SKM-1 (cell line): Measurements from ENCODE around the gene DOCK9.

Experiments
- DNase-seq: peaks from one replicate; lab custom pipeline; 2025; ENCODE audit not compliant: unreplicated experiment; lab: John Stamatoyannopoulos, UW

DOCK9 gene

GRCh38 chr13:98781470-98781869, 196.4 kb downstream of the DOCK9 start:
- DNase-seq: no peak

- no peak for DNase-seq
These were observed 196.8 kb downstream of the DOCK9 start for GRCh38 chr13:98781045-98781444.

GRCh38 chr13:98780451-98780850, 197.4 kb downstream of the DOCK9 start:
- no peak for DNase-seq

GRCh38 chr13:98779695-98780094, 198.2 kb downstream of the DOCK9 start:
- no peak for DNase-seq

GRCh38 chr13:98778749-98779148, 199.1 kb downstream of the DOCK9 start:
- no peak for DNase-seq

GRCh38 chr13:98776644-98777043, 201.2 kb downstream of the DOCK9 start:
- no peak for DNase-seq

GRCh38 chr13:98775844-98776598, 201.8 kb downstream of the DOCK9 start:
- DNase-seq: no peak

- no peak for DNase-seq
These were observed 202.5 kb downstream of the DOCK9 start for GRCh38 chr13:98775386-98775785.

- no peak for DNase-seq
These were observed 203.1 kb downstream of the DOCK9 start for GRCh38 chr13:98774776-98775175.

- DNase-seq: no peak
These were observed 203.9 kb downstream of the DOCK9 start for GRCh38 chr13:98773921-98774320.

- no peak for DNase-seq
These were observed 204.9 kb downstream of the DOCK9 start for GRCh38 chr13:98772794-98773452.

GRCh38 chr13:98771838-98772611, 205.8 kb downstream of the DOCK9 start:
- DNase-seq: no peak

GRCh38 chr13:98769736-98770135, 208.1 kb downstream of the DOCK9 start:
- DNase-seq: no peak

GRCh38 chr13:98768522-98768921, 209.3 kb downstream of the DOCK9 start:
- no peak for DNase-seq

GRCh38 chr13:98766697-98767096, 211.2 kb downstream of the DOCK9 start:
- DNase-seq: no peak

GRCh38 chr13:98765996-98766519, 211.8 kb downstream of the DOCK9 start:
- no peak for DNase-seq

- DNase-seq: no peak
These were observed 215.8 kb downstream of the DOCK9 start for GRCh38 chr13:98761986-98762616.

GRCh38 chr13:98761126-98761985, 216.5 kb downstream of the DOCK9 start:
- no peak for DNase-seq

GRCh38 chr13:98755729-98756128, 222.1 kb downstream of the DOCK9 start:
- DNase-seq: no peak

- no peak for DNase-seq
These were observed 222.7 kb downstream of the DOCK9 start for GRCh38 chr13:98755116-98755515.
